Measurements from ENCODE around the gene CRK.

DNA sequence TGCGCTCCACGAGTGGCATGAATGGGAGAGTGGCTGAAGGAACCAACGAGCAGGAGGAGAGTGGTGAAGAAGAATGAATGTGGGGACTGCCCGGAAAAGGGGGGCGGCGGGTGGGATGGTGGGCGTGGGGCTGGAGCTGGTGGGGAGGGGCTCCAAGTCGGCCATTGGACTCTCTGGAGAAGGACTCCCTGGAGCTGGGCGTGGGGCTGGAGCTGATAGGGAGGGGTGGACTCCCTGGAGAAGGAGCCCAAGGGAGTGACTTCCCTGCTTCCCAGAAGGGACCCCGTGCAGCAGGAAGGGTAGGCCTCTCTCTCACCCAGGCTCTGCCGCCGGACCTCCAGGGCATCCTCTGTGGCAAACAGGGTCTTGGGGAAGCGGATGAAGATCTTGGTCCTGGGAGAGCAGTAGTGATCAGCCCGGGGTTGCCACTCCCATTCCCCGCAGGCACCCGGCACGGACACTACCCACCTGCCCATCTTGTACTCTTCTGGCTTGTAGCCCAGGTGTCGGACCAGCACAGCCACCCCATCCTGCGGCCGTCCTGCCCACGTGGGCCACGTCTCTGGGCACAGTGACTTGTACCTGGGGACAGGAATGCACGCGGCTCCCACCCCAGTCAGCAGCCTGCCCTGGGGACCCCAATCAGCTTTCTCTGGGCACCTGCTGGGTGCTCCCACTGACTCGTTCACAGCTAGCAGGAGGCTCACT lies 14.9 kb upstream of the CRK start:
- no peak for TF ChIP-seq POLR2A (IDR thresholded peaks at IDR 0.05; ENCODE audit: low read length)
- no peak for TF ChIP-seq GATA1 (IDR thresholded peaks at IDR 0.05; ENCODE audit: low read depth, low read length)

Measured in erythroblast (primary cell).